ENCODE measurements around the gene PCDH11X.
"Not testable (repeated sequence)": the region's sequence is repeated elsewhere in the genome, so short reads cannot be mapped to it uniquely, and the experiment has no call there.

- not testable (repeated sequence) for TF ChIP-seq CTCF, POLR2A (IDR thresholded peaks at IDR 0.05)
Observed at GRCh38 chrX:91780008-91780407, 833 bp downstream of the PCDH11X start.

Data from prostate gland (tissue), 2 donors.